Left ventricle myocardium inferior (tissue), 1 donor: Measurements from ENCODE around the gene ELP5. TPM values are rescaled to one million over a fixed set of nuclear protein-coding genes. Genes with fewer than 3 reads are reported as not detected.

ENCODE experiments used
- DNase-seq: peaks from one replicate; pipeline ENCODE4 v3.0.0-alpha.2; 2020
- H3K27ac ChIP-seq: fragments of 200-600 bp; replicated peaks from 2 replicates; pipeline ENCODE4 v1.8.0; 2021
- H3K27me3 ChIP-seq: fragments of 200-600 bp; 2 replicates; pipeline ENCODE4 v1.8.0; 2021; ENCODE audit warnings: low read depth
- H3K36me3 ChIP-seq: fragments of 200-600 bp; 2 replicates; pipeline ENCODE4 v1.8.0; 2021
- H3K4me1 ChIP-seq: fragments of 200-600 bp; 2 replicates; pipeline ENCODE4 v1.8.0; 2021
- H3K4me3 ChIP-seq: fragments of 200-600 bp; 2 replicates; pipeline ENCODE4 v1.8.0; 2021; ENCODE audit warnings: mild to moderate bottlenecking, moderate library complexity
- H3K9me3 ChIP-seq: fragments of 200-600 bp; replicated peaks from 2 replicates; pipeline ENCODE4 v1.8.0; 2021
- intact Hi-C: fragments of 100-400 bp; cut with micrococcal nuclease; formaldehyde crosslinking; loops from one replicate; pipeline ENCODE4 v1.11.0; 2022
- total RNA-seq: library from RNA; stranded (reverse); fragmentation: NEBNext Ultra II Directional; extraction: Animal tissue kit (Norgen Biotek cat#: 25700); gene quantifications from one replicate; pipeline ENCODE4 v1.2.1, GENCODE V29; 2021
- TF ChIP-seq, protein P1 (sequence below): fragments of 200-600 bp; IDR thresholded peaks from 2 replicates; pipeline ENCODE4 v1.8.0; 2021; ENCODE audit warnings: antibody characterized with exemption, mild to moderate bottlenecking, borderline replicate concordance
- donor health status: DM: no; HTN: yes; CAD: no; lungs with severe emphysema.

Gene ELP5
- total RNA-seq, 1 donor from 2014 or later = 62.5 TPM

DNA sequence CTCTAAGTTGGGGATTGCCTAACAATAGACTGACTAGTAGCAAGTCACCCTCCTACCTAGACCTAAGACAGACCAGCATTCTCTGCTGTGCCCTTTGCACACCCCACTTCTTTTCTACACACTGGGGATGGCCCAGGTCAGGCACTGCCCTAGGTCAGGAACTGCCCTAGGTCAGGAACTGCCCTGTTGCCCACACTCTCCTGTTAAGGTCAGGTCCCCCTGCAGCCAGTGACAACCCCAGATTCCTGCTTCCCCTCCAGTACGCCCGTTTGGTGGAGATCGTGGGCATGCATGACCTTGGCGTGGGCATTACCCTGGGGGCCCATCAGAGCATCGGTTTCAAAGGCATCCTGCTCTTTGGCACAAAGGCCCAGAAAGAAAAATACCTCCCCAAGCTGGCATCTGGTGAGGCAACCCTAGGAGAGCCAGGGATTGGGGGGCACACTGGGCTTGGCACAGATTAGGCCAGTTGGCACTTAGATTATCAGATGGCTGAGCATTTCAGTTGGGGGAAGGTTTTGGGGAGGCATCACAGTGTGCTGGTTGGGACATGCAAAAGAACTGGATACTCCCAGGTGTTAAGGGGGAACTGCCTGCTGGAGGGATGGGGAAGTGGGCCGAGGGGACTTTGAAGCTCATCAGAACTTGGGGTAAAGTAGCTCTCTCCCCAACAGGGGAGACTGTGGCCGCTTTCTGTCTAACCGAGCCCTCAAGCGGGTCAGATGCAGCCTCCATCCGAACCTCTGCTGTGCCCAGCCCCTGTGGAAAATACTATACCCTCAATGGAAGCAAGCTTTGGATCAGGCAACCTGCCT is 30.5 kb upstream of the ELP5 start:
- Histone ChIP-seq H3K9me3 (no peaks in the 10 kb centered on the region), H3K27me3 (no peaks in the 10 kb centered on the region), H3K36me3 (peaks cover 60% of the 10 kb centered on the region), H3K4me1 (peaks cover 92% of the 10 kb centered on the region), H3K4me3 (peak overlapping the region; percentile 85), H3K27ac (peak overlapping the region; percentile 98)
- intact Hi-C loops = no loop called here
- TF ChIP-seq, protein P1, sequence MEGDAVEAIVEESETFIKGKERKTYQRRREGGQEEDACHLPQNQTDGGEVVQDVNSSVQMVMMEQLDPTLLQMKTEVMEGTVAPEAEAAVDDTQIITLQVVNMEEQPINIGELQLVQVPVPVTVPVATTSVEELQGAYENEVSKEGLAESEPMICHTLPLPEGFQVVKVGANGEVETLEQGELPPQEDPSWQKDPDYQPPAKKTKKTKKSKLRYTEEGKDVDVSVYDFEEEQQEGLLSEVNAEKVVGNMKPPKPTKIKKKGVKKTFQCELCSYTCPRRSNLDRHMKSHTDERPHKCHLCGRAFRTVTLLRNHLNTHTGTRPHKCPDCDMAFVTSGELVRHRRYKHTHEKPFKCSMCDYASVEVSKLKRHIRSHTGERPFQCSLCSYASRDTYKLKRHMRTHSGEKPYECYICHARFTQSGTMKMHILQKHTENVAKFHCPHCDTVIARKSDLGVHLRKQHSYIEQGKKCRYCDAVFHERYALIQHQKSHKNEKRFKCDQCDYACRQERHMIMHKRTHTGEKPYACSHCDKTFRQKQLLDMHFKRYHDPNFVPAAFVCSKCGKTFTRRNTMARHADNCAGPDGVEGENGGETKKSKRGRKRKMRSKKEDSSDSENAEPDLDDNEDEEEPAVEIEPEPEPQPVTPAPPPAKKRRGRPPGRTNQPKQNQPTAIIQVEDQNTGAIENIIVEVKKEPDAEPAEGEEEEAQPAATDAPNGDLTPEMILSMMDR = no peak
- no peak for DNase-seq

DNA sequence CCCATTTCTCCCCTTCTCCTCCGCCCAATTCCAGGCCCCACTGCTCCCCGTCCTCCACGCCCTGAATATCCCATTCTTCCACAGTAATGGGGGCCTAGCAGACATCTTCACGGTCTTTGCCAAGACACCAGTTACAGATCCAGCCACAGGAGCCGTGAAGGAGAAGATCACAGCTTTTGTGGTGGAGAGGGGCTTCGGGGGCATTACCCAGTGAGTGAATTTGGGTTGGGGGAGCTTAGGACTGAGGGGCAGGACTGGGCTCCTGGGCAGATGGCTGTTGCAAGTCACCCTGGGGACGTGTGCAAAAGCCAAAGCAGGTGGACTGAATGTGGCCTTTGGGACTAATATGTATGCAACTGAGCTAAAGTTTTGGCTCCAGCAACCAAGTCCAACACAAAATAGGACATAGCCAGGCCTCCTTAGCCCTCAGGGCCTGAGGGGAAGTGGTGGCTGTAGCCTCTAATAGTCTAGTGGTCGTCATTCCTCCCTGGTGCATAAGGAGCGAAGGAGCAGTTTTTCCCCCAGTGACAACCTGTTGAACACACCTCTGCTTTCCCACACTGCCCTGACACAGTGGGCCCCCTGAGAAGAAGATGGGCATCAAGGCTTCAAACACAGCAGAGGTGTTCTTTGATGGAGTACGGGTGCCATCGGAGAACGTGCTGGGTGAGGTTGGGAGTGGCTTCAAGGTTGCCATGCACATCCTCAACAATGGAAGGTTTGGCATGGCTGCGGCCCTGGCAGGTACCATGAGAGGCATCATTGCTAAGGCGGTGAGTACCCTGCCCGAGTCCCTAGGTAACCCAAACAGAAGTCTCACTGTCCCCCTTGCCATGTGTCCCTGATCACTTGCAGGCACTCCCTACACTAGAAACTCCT is 29.7 kb upstream of the ELP5 start:
- Histone ChIP-seq H3K4me3 (no peak overlapping the region), H3K27me3 (no peaks in the 10 kb centered on the region), H3K4me1 (peaks cover 84% of the 10 kb centered on the region), H3K36me3 (peaks cover 68% of the 10 kb centered on the region), H3K27ac (peak overlapping the region; percentile 98), H3K9me3 (no peaks in the 10 kb centered on the region)
- intact Hi-C loops = no loop called here
- no peak for DNase-seq
- TF ChIP-seq, protein P1 = no peak

DNA sequence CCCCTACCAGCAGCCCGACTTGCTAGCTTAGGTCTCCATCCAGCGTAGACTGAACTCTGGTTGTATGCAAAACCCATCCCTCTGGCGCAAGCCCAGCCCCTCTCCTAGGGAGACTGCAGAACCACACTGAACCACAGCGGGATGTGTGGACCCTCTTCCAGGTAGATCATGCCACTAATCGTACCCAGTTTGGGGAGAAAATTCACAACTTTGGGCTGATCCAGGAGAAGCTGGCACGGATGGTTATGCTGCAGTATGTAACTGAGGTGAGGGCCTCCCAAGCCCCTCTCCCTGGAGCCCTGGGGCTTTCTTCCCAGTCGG is 29.1 kb upstream of the ELP5 start:
- Histone ChIP-seq H3K4me1 (peaks cover 79% of the 10 kb centered on the region), H3K27me3 (no peaks in the 10 kb centered on the region), H3K27ac (peak overlapping the region; percentile 42), H3K4me3 (no peak overlapping the region), H3K36me3 (peaks cover 74% of the 10 kb centered on the region), H3K9me3 (no peaks in the 10 kb centered on the region)
- no peak for DNase-seq
- intact Hi-C loops = no loop called here
- TF ChIP-seq, protein P1 = no peak

DNA sequence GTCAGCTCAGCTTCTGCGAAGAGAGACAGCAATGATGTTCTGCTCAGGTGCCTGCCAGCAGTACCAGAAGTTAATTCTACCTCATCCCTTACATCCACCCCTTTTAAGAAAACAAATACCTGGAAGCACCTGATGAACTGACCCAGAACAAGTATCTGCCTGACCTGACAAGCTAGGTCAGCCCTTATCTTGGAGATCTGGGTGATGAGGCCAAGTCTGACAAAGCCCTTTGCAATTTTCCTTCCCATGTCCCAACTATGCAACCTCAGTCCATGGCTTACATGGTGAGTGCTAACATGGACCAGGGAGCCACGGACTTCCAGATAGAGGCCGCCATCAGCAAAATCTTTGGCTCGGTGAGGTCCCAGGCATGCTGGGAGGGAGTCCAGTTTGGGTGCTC is 28.6 kb upstream of the ELP5 start:
- H3K27ac ChIP-seq = peak overlapping the region; percentile 42
- no peak overlapping the region for H3K4me3 ChIP-seq
- peaks cover 78% of the 10 kb centered on the region for H3K36me3 ChIP-seq
- H3K4me1 ChIP-seq = peaks cover 74% of the 10 kb centered on the region
- H3K27me3 ChIP-seq = no peaks in the 10 kb centered on the region
- TF ChIP-seq, protein P1 = no peak
- no peak for DNase-seq
- no peaks in the 10 kb centered on the region for H3K9me3 ChIP-seq
- intact Hi-C loops = no loop called here

DNA sequence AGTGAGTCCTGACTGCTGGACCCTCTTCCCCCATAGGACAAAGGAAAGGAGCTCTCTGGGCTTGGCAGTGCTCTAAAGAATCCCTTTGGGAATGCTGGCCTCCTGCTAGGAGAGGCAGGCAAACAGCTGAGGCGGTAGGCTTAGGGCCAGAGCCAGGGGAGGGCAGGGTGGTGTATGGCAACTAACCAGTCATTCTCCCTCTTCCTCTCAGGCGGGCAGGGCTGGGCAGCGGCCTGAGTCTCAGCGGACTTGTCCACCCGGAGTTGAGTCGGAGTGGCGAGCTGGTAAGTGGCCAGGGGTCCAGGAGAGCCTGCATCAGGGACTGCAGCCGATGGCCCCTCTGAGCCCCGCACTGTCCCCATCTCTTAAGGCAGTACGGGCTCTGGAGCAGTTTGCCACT is 27.9 kb upstream of the ELP5 start:
- peak overlapping the region; percentile 4 for H3K4me3 ChIP-seq
- no peak for DNase-seq
- H3K27ac ChIP-seq = peak overlapping the region; percentile 42
- no peaks in the 10 kb centered on the region for H3K9me3 ChIP-seq
- TF ChIP-seq, protein P1 = no peak
- peaks cover 67% of the 10 kb centered on the region for H3K4me1 ChIP-seq
- intact Hi-C loops = no loop called here
- peaks cover 86% of the 10 kb centered on the region for H3K36me3 ChIP-seq
- H3K27me3 ChIP-seq = no peaks in the 10 kb centered on the region
